Measurements from ENCODE around the gene SKA2.
"Not testable (repeated sequence)": the region's sequence is repeated elsewhere in the genome, so short reads cannot be mapped to it uniquely, and the experiment has no call there.

Gene SKA2

DNA sequence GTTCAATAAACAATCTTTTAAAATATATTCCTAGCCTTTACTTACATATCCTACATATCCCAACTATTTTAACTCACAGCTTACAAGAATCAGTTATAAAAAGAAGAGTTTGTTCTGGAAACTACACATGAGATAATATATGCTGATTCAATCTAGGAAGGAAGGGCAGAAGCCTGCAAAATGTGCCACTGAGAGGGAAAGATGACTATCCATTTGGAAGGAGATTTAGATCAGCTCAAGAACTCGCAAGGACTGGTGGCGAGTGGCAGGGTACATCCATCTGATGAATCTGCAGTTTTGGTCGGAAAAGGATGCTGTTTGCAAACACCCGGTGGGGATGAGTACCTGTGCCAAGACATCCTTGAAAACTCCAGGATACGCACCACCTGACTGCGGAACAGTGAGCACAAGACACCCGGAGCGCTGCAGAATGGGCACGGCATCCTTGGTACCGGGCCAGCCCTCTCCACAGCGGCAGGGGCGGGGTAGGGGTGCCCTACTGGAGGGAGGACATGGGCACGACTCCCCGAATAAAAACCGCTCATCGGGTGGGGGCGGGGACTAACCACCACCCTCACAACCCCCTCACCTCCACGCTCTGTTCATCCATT, 49.0 kb downstream of the SKA2 start:
- in situ Hi-C loops (cut with HindIII; ENCODE audit: low sequenced_read_pairs) = no loop called here

DNA sequence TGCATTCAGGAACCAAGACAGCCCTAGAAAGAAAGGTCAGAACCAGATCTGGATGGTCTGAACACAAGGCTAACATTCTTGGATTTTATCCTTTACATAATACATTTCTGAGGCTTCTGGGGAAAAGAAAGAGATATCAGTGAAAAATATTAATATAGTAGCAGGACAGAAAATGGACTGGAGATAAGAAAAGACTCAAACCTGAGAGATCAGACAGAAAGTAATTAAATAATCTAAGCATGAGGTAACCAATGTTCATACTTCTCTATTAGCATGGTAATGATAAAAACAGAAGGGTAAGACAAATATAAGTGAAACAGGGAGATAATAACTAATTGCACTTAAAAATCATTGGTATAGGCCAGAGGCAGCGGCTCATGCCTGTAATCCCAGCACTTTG, 53.8 kb downstream of the SKA2 start:
- in situ Hi-C loops (cut with HindIII; ENCODE audit: low sequenced_read_pairs) = no loop called here

DNA sequence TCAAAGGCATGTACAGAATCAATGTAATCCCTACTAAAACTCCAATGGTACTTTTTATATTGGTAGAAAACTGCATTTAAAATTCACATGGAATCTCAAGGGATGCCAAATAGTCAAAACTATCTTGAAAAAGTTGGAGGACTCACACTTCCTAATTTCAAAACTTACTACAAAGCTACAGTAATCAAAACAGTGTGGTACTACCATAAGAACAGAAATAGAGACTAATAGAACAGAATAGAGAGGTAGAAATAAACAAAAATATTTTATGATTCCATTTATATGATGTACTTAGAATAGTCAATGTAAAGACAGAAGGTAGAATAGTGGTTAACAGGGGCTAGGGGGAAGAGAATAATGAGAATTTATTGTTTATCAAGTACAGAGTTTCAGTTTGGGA, 57.1 kb downstream of the SKA2 start:
- in situ Hi-C loops (cut with HindIII; ENCODE audit: low sequenced_read_pairs) = no loop called here

DNA sequence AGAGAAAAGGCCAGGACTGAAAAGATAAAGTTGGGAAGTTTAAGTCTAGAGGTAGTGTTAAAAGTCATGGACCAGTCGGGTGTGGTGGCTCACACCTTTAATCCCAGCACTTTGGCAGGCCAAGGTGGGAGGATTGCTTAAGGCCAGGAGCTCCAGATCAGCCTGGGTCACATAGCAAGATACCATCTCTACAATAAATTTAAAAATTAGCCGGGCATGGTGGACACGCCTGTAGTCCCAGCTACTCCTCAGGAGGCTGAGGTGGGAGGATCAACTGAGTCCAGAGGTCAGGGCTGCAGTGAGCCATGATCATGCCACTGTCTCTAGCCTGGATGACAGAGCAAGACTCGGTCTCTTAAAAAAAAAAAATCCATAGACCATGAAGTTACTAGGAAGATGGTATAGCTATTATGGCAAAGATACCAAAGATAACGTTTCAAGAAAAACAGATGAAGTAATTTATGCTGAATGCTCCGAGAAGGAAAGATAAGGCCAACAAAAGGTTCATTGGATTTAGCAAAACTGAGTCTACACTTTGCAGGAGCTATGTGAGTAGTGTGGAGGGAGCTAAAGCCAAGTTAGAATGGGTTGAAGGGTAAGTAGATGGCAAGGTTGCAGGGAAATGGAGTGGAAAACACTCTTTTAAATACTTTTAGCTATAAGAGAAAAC, 60.0 kb downstream of the SKA2 start:
- in situ Hi-C loops (cut with HindIII; ENCODE audit: low sequenced_read_pairs) = no loop called here

DNA sequence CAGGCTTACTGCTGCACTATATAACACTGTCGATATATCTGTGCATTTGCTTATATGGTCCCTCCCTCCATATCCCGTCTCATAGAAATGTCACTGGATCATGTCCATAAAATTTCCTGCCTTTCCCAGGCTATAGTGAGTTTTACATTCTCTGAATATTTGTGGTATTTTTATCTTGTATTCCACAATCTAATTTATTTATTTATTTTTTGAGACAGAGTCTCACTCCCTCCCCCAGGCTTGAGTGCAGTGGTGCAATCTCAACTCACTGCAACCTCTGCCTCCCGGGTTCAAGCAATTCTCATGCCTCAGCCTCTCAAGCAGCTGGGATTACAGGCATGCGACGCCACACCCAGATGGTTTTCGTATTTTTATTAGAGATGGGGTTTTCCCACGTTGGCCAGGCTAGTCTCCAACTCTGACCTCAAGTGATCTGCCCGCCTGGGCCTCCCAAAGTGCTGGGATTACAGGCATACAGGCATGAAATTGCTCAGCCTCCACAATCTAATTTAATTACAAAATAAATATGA, 61.2 kb downstream of the SKA2 start:
- in situ Hi-C loops (cut with HindIII; ENCODE audit: low sequenced_read_pairs) = no loop called here

DNA sequence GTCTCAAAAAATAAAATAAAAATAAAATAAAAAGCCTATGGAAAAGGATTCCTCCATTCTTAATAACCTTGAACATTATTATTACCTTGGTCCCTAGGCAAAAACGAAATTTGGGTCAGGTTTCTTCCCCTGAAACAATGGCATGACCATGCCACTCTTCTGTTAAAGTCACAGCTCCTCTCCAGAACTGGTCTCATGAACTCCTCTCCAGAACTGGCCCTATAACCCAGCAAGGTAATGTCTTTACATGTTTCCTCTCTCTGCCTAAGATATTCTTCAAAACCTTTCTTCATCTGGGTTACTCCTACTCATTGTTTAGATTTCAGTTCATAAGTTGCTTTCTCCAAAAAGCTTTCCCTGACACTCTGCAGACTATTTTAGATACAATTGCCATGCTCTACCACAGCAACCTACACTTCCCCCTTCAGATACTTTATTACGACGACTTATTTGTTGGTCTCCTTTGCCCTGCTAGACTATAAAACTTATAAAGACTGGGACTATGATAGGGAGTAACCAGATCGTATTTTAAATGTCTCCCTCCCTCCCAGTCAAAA, 61.8 kb downstream of the SKA2 start:
- in situ Hi-C loops (cut with HindIII; ENCODE audit: low sequenced_read_pairs) = no loop called here

DNA sequence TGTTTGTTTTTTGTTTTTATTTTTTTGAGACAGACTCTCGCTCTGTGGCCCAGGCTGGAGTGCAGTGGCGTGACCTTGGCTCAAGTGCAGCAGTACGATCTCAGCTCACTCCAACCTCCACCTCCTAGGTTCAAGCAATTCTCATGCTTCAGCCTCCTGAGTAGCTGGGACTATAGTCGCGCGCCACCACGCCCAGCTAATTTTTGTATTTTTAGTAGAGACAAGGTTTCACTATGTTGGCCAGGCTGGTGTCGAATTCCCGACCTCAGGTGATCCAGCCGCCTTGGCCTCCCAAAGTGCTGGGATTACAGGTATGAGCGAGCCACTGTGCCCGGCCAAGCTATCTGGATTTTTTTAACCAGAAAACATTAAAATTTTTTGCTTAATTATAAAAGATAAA, 64.4 kb downstream of the SKA2 start:
- in situ Hi-C loops (cut with HindIII; ENCODE audit: low sequenced_read_pairs) = not testable (repeated sequence)

DNA sequence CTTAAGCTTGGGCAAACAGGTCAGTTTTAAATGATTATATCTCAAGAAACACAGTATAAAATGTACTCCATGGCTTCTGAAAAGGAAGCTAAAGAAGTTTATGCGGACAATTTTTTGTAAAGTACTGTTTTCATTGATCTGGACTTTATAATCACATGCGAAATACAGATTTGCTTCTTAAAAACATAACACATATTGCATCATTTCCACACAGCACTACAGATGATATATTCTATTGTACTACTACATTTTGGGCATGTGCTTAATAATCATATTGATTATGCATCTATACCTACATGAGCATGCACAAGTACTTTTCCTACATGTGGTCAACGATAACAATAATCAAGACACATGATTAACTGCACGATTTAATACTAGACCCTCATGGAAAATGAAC, 70.8 kb downstream of the SKA2 start:
- in situ Hi-C loops (cut with HindIII; ENCODE audit: low sequenced_read_pairs) = no loop called here

DNA sequence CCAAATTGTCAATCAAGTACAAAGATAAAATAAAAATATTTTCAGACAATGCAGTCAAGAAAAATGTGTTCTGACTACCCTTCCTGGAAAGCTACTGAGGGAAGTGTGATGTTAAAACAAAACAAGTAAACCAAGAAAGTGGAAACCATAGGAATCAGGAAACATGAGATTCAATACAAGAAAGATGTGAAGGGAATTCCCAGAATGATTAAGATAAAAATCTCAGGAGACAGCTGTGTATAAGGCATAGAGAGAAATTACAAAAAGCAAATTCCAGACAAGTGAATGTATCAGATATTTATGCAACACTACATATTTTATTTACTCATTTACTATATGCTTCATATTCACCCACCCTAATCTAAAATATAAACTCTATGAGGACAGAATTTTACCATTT, 80.5 kb downstream of the SKA2 start:
- in situ Hi-C loops (cut with HindIII; ENCODE audit: low sequenced_read_pairs) = no loop called here

DNA sequence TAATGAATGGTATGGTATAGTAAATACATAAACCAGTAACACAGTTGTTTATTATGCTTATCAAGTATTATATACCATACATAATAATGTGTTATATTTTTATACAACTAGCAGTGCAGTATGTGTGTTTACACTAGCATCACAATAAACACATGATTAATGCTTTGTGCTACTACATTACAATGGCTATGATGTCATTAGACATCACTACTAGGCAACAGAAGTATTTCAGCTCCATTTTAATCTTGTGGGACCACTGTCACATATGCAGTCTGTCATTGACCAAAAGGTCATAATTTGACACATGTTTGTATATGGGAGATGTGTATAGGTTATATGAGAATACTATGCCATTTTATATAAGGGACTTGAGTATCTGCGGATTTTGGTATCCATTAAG, 81.0 kb downstream of the SKA2 start:
- in situ Hi-C loops (cut with HindIII; ENCODE audit: low sequenced_read_pairs) = no loop called here

DNA sequence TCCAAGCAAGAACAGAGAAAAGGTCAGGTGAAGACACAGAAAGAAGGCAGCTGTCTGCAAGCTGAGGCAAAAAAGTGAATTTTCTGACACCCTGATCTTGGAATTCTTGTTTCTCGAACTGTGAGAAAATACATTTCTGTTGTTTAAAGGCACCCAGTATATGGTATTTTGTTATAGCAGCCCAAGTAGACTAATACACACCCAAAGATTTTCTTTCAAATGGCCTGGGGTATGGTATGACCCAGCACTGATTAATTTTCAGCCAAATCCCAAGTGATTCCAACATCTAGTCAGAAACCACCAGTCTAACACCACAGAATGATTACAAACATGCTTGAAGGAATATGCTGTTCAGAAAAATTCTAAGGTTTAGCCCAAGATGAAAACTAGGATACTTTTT, 85.1 kb downstream of the SKA2 start:
- in situ Hi-C loops (cut with HindIII; ENCODE audit: low sequenced_read_pairs) = no loop called here

DNA sequence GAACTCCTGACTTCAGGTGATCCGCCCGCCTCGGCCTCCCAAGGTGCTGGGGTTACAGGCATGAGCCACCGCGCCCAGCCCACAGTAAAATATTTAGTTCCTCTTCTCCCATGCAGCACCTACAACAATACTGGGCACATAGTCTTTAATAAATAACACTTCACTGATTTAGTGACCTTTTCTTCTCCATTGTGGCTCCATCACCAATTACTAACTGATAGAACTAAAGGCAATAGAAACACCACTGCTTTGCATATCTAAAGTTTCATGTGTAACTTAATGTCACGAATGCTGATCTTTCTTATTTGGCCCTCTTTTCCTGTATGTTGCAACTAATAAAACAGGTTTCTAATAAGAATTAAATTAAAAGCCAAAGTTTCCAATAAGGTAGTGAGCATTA, 87.2 kb downstream of the SKA2 start:
- in situ Hi-C loops (cut with HindIII; ENCODE audit: low sequenced_read_pairs) = no loop called here

DNA sequence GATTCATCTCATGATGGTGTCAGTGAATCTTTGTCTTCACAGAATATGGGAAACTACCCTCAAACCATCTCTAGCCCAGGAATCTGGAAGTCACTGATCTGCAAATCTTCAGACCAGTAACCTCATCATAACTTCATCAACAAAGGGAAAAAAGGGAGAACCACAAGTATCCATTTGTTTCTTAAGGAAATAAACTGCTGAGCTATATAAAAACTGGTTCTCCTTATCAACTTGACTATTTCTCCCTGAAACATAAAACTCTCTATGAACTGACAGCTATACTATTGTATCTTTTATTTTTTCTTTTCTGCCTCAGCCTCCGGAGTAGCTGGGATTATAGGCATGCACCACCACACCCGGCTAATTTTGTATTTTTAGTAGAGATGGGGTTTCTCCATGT, 87.6 kb downstream of the SKA2 start:
- in situ Hi-C loops (cut with HindIII; ENCODE audit: low sequenced_read_pairs) = no loop called here

DNA sequence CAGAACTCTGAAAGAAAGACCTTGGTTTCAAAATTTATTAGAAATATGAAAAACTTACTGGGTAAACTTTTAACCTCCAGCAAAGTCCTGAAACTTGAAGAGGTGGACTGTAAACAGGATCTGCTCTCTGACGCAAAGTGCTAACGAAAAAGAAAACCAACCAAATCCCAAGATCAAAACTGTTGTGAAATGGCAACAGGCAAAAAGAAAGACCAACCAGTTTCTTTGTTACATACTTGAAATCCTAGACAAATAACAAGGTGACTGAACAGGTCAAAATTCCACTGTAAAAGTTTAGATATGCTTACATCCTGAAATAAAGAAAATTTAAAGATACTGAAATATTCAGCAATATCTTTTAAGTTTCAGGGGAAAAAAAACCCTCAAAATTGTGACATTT, 92.5 kb downstream of the SKA2 start:
- in situ Hi-C loops (cut with HindIII; ENCODE audit: low sequenced_read_pairs) = no loop called here
